ENCODE measurements around the gene CSRNP3.
A peak's percentile ranks its signal among the peaks of the same experiment; 100 is the strongest.

CSRNP3 gene

DNA sequence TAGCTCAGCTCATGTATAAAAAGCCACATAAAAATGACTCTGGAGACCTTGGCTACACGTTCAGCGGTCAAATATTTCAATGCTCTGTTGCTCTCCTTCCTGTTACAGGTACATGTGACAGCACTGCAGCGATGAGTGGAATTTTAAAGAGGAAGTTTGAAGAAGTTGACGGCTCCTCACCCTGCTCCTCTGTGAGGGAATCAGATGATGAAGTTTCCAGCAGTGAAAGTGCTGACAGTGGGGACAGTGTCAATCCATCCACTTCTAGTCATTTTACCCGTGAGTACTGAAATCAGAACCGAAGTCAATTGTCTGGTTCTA, 125.4 kb downstream of the CSRNP3 start:
- DNase-seq, result peak; percentile 8

DNA sequence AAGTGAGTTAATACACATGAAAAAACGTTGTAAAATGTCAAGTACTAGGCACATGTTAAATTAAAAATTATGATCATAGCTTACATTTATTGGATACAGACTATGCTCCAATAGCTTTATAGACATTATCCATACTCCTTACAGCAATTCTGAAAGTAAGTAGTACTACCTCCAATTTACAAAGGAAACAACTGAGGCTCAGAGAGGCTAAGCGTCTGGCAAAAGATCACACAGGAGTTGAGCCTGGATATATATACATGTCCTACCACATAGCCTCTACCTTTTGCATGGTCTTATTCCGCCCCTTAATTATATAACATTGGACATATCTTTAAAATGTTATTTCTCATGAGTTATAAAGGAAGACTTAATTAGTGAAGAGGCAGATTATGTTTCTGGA, 127.3 kb downstream of the CSRNP3 start:
- no peak for DNase-seq

DNA sequence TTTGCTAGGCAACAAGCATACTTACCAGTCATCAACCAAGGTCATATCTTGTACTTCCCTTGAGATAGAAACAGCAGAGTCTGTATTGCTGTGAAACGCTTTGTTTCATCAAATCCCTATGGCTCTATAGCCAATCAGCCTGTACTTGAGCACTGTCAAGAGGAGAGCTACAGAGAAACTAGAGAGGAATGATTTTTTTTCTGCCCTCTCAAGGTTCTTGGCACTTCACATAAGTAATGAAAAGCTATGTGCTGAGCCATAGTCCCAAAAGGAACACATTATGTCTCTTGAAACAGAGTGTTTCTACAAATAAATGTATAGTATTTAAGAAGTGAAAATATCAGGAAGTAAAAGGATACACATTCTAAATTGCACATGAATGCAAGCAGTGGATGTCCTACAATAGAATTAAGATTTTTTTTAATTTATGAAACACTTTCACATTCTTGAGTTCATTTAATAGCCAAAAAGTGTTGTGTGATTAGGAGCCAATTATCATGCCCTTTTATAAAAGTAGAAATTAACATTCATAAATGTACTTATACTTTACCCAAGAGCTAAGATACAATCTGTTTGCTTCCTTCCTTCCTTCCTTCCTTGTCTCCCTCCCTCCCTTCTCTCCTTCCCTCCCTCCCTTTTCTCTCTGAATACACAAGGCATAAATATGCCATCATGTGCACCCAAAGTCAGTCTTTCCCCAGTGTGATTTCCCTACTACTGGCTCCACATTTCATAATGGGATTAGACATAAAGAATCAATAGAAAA, 131.8 kb downstream of the CSRNP3 start:
- DNase-seq, result no peak

DNA sequence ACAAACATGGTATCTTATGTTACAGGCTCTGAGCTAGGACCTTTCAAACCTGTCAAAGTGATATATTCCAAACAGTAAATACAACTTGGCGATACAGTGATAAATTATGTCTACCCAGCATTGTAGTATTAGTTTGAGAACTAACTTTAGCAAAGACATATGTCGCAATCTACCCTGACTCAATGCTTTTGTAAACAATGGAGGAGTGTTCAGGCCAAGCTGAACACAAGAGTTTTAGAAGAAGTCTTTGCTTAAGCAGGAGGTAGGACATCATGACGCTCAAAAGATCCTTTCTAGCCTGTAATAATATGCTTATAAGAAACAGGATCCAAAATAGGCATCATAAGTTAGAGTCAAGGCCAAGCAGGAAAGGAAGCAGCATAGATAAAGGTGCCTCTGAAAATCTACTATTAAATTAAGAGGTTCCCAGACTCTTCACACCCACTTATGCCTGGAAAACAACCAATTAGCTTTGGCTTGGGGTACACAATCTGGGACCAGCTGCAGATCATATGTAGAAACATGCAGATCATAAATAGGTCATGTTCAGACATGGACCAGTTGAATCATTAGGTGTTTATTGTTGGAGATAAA, 132.5 kb downstream of the CSRNP3 start:
- no peak for DNase-seq

DNA sequence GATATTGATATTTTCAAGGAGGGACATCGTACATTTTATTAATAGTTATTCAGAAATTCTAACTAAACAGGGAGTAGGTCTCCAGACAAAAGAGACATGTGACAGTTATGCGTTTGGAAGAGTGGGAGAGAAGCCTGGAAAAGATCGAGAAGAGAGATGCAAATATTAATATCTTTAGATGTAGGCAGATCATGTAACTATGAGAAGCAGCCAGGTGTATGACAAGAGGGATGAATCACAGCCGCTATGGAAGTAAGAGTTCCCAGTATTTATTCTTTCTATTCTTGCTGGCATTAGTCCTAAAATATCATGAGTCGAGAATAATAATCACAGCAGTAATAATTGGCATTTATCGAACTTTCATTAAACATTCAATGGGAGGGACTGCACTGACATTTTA, 140.2 kb downstream of the CSRNP3 start:
- DNase-seq, result no peak

DNA sequence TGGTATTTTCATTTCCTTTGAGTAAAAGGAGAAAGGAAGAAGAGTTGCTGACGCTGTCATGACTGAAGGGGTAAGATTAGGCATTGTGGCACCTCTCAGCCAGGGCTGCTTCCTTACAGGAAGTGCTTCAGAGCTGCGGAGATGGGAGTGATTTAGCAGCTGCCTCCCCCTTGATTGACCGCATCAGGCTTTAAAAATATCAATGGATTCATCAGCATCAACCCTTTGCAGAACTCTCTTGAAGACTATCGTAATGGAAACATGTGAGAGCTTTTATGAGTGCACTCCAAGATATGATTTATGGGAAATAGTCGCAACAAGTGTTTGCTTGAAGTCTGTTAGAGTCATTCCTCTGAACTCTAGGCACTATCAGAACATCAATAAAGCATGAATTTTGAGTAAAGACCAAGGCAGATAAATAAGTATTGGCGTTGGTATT, 141.1 kb downstream of the CSRNP3 start:
- no peak for DNase-seq

DNA sequence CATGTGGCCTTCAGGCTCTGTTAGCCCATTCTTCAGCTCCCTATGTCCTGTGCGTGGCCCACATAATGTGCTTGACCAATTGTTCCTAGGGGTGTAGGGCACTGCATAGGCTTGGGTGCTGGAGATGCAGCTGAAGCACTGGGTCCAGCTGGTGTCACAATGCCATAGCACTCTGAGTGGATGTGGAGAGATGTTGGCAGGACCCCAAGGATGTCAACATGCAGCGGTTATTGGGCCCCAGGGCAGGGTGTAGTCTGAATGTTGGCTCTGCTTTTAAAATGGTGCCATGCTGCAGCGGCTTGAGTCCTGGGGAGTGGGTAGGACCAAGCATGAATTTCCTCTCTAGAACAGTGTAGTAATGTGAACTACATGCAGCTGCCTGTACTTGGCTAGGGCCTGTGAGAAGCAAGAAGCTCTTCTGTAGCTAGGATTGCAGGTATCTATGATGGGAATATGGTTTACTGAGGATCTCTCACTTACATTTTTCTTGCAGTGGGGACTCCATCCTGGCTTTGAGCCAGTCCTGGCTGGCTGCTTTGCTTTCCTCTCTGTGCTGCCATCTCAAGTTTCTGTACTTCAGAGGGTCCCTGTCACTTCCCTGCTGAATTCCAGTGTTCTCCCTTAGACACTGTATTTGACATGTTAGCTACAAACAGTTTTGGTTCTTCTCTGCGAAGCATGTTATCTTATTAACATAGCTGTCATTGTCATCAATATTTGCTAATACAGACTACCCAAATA, 148.4 kb downstream of the CSRNP3 start:
- no peak for DNase-seq

DNA sequence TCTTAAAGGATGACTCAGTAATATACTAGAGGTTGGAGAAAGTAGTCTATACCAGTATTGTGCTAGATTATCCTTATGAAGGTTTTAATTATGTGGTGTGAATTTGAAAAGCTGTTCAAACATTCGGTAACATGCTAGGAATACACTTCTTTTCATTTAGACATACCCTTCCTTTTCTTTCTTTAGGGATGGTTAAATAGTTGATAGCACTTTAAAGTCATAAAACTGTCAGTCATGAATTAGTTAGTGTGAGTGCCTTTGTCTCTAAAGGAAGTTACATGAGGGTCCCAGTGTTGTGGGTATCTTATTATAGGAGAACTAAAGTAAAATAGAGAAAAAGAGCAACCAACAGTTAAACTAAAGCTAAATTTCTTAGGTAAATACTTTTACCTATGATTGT, 149.3 kb downstream of the CSRNP3 start:
- no peak for DNase-seq

DNA sequence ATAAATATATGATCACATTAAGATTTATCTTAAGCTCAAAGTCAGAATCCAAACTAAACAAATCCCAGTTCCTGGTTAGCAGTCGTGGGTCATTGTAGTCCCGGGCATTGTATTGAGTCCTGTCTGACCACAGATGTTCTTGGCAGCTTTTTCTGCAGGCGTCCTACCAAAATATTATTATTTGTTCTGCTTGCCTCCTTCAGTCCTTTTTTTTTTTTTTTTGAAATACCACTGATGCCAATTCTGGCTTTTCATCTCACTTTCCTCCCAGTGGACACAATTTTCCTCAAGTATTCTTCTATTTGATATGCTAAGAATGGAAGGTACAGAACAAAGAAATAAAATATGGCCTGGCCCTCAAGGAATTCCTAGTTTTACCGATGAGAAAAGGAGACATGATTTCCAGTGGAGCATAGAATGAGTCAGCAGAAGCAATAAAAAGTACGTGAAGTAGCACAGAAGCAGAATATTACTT, 151.6 kb downstream of the CSRNP3 start:
- no peak for DNase-seq

DNA sequence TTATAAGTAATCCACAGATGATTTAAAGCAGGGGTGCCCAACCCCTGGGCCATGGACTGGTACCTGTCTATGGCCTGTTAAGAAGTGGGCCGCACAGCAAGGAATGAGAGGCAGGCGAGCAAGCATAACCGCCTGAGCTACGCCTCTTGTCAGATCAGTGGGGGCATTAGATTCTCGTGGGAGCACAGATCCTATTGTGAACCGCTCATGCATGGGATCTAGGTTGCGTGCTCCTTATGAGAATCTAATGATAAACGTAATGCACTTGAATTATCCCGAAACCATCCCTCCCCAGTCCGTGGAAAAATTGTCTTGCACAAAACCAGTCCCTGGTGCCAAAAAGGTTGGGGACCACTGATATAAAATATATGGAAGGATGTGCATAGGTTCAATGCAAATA, 153.7 kb downstream of the CSRNP3 start:
- no peak for DNase-seq

DNA sequence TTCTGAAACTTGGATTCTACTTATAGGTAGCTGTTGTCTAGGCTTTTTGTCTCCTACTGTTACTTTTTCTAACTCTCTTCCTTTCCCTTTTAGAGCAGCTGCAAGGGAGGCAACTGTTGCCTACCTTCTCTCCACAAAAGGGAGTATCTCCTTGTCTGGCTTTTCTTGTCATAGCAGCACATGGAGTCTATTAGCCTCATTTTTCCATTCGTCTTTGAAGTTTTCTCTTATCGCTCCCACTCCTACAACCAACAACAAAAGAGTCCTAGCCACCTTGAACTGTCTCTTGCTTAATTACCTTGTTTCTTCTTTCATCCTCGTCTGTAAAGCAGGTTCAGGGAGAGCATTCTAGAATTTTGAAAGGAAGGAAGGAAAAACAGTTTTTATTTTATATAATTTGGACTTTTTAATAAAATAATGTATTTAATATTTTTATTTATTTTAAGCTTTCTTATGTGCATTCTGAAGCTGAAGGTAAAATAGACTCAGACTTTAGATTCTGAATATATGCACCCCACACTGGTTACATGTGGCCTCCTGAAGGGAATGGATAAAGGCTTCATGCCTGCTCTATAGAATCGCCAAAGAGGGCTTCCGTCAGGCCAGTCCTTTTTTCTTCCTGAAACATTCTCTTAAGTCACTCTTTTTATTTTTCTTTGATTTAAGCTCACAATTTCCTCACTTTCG, 154.4 kb downstream of the CSRNP3 start:
- no peak for DNase-seq

DNA sequence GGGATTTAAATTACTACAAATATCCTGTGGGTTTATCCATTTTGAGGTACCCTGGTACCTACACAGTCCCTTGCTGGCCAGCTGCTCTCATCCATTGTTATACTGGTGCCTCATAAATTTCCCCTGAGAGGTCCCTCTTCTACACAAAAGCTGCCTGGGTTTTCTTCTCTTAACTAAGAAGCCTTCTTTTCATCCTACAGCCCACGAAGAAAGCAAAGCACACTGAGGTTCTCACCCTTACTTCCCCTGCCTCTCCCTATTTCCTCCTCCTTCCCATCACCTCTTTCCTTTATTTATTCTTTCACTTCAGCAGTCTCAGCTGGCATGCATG, 154.9 kb downstream of the CSRNP3 start:
- DNase-seq, result no peak

DNA sequence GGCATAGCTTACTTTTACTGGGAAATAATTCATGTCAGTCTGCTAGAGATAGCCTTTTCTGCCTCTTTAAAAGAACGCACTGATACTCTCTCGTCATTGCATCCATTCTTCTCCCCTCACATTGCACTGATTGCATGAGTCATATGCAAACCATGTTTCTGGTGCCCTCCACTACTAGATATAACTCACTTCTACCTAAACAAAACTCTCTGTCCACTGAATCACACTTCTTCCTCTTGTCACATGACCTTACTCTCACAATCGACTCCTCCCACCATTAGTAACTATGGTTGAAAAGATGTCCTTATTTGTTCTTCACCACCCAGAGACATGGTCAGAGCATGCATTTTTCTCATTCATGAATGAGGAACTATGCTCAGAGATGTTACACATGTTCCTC, 158.0 kb downstream of the CSRNP3 start:
- DNase-seq, result no peak

DNA sequence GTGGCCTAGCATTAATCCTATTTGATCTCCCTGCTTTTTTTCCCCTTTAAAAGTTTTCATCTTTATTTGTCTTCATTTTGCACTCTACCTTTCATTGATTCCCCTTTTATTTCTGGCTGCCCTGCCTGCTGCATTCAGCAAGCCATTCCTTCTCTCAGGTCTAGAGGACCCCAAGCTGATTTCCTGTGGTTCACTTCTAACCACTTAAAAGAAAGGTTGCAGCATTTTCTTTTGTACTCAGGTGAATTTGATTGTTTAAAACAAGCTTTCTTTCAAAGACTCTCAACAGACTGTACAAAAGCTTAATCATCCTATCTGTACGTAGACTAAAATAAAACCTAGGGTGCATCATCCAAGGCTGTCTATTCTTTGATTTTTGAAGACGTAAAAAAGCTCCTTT, 160.3 kb downstream of the CSRNP3 start:
- DNase-seq, result no peak

DNA sequence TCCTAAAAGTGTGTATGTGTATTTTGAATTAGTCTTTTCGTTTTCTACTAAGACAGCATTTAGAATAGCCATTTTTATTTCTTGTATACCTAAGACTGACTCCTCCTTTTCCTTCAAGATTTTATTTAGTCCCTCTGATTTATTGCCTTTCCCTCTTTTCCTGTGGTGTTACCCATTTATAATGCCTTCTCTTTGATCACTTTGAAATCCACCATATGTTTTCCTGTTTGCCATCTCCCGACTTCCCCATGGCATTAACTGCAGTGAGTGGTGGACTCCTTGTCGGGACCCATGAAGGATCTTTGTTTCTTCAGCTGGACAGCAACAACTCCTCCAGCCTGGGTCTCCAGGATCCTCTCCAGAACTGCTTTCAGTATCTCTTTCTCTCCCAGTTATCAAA, 160.7 kb downstream of the CSRNP3 start:
- DNase-seq, result no peak

DNA sequence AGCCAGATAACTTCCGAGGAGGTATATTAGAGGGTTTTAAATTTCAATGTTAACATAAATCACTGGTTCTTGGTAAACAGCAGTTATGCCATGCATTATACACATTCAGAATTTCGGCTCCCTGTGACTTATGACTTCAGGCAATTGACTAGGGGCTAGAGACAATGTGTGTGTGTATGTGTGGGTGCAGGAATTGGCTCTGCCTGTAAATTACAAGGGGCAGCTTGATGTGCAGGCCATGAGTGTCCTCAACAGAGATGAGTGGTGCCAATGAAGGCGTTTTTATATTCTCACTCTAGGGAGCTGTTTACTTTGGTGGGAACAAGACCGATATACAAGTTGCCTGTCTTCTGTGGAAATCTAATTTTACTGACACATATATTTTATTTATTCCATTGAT, 161.6 kb downstream of the CSRNP3 start:
- no peak for DNase-seq

DNA sequence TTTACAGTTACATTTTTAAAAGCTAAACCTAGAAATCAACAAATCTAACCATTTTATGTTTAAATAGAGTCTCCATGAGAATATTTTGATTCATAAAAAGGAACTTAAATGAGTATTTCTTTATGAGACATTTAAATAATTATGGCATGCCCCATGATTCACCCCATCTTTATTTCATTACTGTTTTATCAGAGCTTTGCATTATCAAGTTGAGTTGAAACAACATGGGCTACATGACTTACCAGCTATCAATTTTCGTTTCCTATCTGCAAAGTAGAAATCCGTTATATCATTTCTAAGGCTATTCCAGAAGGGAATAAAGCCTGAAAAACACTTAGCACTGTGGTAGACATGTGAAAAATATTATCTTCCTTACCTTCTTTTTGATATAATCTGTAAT, 163.1 kb downstream of the CSRNP3 start:
- DNase-seq, result no peak

DNA sequence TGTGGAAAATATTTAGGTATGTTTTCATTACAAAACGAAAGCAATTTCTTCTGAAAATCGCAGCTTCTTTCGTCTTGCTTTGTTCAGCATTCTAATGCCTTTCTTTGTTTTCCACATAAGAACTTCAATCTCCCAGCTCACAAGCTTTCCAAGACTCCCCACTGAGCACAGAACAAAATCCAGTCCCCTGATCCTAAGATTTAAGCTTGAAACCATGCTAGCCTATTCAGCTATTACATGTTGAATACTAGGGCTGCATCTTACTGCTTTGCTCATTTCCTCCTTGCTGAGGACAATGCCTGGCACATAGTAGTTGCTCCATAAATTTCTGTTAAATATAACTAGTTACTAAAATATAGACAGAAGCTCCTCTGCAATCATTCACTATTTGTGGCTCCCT, 163.9 kb downstream of the CSRNP3 start:
- DNase-seq, result no peak

DNA sequence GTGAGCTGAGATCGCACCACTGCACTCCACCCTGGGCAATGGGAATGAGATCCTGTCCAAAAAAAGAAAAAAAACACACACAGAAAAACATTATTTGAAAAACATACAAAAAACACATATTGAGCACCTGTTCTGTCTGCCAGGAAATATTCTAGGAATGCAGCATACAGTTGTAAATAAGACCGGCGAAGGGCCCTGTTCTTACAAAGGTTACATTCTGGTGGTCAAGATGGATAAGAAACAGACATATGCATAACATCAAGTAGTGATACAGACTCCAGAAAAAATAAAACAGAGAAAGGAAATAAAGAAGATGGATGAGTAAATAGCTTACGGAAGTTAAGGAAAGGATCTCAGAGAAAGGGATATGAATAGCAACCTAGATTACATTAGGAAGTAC, 164.8 kb downstream of the CSRNP3 start:
- no peak for DNase-seq

DNA sequence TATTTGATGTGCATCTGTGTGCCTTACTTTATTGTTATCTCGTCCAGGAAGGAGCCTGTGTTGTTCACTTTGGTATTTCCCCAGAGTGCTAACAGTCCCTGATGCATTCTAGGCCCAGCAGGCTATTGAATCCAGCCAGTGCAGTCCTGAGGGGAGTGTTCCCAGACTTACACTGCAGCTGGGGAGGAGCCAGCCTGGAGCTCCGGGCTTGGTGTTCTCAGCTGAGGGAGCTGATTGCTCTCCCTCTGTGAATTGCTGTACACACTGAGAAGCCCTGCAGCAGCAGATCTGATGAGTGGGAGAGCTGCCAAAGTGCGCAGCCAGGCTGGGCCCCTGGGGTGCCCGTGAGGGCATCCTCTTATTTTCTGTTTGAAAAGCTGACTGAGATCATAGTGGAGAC, 165.4 kb downstream of the CSRNP3 start:
- no peak for DNase-seq

DNA sequence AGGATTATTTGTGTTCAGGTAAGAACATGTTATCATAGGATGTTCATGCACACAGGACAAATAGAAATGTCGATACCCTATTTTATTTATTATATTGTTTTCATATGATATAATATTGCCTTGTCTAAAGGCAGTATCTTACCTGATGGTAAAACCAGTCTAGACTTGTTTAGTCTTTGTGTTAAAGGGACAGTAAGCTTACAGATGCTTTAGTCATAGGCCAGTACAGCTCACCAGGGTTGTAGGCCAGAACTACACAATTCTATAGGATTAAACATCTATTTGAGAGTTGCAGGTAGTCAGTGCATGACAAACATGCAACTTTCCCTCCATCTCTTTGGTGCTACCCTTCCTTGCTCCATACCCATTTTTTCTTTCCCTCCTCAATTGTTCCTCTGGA, 166.0 kb downstream of the CSRNP3 start:
- no peak for DNase-seq

DNA sequence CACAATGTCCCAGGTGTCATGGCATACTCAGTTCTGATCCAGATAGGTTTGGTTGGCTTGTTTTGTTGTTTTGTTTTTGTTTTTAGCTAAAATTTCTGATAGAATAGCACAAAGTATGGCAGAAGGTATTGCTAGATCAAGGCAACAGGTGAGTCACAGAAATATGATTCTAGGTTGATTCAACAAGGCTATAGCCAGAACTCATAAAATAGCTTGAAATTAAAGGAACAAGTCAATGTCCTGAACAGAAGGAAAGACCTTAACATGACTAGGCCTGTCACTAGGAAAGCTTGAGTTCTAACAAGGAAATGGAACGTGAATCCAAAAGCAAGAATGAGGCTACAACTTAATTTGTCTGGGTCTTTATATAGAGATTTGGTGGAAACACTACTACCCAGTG, 167.5 kb downstream of the CSRNP3 start:
- no peak for DNase-seq

DNA sequence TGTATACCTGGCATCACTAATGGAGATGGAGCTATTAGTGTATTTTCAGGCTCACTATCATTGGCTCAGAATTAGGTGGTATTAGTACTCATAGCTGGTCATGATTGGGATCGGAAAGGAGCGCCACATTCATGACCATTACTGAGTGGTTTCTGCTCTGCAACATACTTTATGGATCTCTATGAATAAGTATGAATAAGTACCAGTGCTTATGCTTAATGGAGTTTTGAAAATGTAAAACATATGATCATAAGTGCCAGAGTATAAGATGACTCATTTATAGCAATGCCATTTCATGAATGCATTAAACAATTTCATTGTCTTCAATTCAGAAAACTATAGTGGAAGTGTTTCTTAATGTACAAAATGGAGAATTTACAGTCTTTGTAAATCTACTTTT, 167.9 kb downstream of the CSRNP3 start:
- no peak for DNase-seq

DNA sequence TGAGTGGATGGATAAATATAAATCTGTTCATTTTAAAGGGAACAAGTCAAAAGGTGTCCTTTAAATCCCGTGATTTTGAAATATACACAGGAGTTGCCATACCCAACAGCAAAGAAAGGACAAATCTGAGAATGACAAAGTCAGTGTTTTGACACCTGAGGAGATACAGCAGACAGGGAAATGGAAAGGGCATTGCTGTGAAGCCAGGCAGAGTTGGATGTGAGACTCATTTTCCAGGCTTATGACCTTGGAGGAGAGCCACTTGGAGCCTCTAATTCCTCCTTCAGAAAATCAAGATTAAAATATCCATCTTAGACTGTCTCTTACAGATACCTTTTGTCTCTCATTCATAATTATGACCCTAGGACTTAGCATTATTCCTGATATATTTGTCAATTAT, 170.0 kb downstream of the CSRNP3 start:
- DNase-seq, result no peak

Data from GF-D8 (cell line).